ENCODE data around the gene FXYD6.
"Not testable (repeated sequence)": the region's sequence is repeated elsewhere in the genome, so short reads cannot be mapped to it uniquely, and the experiment has no call there.

Gene FXYD6, protein sequence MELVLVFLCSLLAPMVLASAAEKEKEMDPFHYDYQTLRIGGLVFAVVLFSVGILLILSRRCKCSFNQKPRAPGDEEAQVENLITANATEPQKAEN

DNA sequence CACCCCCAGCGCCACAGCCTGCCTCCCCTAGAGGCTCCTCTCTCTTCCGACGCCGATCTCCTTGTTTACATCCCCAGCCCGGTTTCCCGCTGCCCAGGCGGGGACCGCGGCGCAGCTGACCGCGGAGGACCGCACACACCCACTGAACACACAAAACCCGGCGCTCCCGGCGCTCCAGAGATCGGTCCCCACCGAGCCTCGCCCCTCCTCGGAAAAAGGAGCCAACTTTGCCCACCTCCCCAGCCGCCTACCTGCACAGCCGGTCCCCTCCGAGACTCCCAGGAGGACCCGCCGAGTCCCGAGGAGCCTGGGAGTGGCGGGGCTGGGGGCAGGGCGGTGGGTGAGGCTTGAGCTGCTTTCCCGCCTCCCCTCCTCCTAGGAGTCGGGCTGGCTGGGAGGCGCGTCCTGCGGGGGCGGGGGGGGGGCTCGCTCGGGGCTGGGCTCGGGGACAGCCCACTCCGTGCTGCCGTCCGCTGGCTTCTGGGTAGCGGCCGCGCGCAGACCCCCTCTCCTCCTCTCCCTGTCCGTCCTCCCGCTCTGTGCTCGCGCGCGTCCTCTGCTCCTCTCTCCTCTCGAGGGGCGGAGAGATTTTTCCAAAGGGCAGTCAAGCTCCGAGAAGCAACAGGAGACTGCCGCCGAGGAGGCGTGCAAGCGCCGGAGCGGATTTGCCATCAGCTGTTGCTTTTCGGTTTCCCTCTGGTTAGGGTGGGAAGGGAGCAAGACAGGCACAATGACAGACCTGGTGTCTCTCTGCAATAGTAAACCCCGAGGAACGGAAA is at the start of gene FXYD6:
Gene FXYD6, minus strand, starts transcription at position 318 of the 779 bp plus-strand sequence. CDS start 33,882 bp downstream, outside the sequence.
- peak; percentile 89 for DNase-seq

DNA sequence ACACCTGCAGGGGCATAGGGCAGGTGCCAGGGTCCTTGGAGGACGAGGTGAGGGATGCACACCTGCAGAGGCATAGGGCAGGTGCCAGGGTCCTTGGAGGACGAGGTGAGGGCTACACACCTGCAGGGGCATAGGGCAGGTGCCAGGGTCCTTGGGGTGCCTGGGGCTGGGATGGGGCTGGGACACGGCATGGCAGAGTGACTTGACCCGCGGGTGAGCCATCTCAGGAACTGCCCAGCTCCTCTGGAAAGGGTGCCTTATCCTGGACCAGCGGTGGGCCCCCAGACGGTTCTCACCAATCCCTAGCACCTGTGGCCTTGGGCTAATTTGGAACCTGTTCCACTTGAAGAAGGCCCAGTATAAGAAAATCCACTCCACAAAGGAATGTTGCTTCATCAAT is 49.7 kb upstream of the FXYD6 start:
- not testable (repeated sequence) for DNase-seq

DNA sequence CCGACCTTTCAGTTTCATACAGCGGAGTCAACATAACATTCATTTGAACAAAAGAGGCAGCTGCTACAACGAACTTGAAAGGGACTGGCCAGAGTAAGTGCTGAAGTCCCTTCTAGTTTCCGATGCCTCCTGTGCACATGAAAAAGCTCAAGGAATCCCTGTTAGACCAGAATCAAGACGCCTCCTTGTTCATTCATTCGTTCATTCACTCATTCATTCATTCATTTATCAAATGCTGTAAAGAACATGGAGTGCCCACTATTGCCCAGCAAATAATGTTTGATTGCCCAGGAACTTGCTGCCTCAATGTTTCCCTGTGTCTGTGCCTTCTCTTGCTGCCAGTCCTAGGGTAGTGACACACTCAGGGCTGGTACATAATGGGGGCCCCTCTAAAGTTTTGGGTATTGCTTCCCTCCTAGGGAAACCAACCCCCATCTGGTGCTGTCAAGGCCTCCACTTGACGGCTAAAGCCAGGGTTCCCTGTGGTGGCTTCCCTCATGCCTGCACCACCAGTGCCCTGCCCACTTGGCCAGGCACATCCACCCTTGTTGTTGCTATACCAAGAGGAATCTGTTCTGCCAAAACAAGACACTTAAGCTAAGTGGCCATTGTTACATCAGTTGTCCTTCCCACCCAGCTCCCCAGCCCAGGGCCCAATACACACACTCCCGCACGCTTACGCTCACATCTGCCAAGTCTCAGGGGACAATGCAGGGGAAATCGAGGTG is 48.9 kb upstream of the FXYD6 start:
- DNase-seq = peak; percentile 86

DNA sequence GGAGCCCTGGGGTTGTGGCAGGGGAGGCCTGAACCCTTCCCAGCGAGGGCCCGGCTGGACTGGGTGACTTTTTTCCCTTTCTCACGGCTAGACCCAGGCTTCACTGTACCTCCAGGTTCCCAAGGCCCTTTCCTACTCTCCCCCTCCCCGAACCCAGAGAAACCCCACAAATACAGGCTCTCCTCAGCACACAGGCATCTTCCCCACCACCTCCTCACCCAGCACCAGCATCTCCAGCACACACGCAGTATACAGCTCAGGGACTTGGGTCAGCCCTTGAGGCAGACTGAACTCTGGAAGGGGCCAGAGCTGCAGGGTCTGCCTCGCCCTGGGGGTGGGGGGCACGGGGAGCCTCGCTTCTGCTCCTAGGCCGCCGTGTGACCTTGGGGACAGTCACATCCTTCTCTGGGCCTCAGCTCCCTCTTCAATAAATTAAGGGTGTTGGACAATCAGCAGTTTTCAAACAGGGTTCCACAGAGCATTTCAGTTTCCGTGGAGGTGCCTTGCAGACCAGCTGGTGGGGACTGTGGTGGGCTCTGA is 48.2 kb upstream of the FXYD6 start:
- DNase-seq = no peak

DNA sequence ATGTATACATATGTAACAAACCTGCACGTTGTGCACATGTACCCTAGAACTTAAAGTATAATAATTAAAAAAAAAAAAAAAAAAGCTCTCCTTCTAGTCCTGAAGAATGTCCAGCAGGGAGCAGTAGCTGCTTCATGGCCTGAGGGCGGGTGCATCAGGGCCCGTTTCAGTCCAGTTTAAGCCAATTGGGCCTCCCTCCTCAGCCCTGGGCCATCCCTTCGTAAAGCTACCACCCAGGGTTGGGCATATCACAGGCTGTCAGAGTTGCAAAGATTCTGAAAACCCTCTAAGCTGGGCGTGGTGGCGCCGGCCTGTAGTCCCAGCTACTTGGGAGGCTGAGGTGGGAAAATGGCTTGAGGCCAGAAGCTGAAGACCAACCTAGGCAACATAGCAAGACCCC is 47.3 kb upstream of the FXYD6 start:
- DNase-seq = no peak

- DNase-seq = no peak
Measured at GRCh38 chr11:117923275-117923674, 46.8 kb upstream of the FXYD6 start.

DNA sequence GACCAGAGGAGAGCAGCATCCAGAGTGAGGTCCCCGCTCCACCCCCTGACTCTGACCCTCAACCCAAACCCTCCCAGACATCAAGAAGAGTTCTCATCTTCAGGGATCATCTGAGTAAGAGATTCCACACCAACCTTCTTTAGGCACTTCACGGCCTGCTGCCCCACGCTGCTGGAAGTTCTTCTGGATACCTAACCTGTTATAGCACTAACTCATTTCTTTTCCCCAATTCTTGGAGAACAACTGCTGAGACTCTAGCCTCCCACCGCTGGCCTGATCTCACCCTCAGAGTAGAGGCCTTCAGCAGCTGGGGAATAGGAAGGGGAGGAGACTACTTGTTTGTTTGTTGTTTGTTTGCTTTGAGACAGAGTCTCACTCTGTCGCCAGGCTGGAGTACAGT is 45.4 kb upstream of the FXYD6 start:
- DNase-seq = no peak

- DNase-seq = no peak
Measured at GRCh38 chr11:117921456-117921855, 45.0 kb upstream of the FXYD6 start.

GRCh38 chr11:117919781-117920221 is 43.3 kb upstream of the FXYD6 start:
- no peak for DNase-seq

GRCh38 chr11:117919341-117919740 is 42.9 kb upstream of the FXYD6 start:
- peak; percentile 49 for DNase-seq

DNA sequence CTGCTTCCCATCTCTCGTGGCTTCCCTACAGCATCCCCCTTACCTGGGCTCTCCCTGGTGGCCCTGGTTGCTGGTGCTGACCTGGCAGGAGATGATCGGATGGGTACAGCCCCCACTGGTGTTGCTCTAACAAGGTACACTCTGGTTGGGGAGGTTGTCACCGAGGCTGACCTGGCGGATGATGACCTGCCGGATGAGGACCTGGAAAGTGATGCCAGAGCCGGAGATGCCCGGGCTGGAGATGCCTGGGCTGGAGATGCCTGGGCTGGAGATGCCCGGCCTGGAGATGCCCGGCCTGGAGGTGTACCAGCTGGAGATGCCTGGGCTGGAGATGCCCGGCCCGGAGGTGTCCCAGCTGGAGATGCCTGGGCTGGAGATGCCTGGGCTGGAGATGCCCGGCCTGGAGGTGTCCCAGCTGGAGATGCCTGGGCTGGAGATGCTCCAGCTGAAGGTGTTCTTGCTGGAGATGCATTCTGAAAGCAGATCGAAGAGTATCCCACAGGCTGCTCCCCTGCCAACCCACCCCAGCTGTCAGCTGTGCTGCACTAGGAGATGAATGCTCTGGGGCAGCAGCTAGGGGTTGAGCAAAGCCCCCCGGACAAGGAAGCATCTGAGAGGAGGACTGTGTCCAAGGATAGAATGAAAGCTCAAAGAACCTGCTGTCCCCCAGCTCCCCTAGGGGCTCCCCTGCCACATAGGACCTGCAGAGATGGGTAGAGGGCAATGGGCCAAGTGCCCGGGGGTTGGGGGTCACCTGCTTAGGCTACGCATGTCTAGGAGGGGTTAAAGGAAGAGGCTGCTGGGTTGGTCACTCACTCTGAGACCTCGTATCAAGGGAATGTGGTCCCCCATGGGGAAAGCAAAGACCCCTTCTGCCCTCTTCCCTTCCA is 42.2 kb upstream of the FXYD6 start:
- no peak for DNase-seq

DNA sequence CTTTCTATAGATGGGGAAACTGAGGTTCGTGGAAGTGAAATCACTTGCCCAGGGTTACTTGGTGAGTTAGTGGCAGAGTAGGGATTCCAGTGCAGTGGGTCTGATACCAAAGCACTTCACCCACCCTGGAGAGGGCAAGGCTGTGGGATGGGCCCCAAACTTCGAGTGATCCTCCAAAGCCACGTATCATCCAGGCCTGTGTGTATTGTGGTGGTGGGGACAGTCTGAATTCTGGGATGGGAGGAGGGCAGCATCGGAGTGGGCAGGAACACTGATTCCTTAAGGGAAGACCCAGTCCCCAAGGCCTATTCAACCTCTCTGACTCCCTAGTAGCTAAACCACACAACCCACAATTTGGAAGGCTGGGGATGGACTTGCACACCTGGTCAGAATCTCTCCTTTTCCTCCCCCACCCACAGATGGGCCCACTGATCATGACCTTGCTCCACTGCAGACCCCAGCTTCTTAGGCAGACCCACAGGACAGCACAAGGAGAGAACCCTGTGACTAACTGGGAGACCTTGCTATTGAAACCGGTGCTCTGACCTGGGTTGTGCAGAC is 41.2 kb upstream of the FXYD6 start:
- DNase-seq = no peak

GRCh38 chr11:117916956-117917355 is 40.5 kb upstream of the FXYD6 start:
- DNase-seq = no peak

GRCh38 chr11:117915672-117916235 is 39.3 kb upstream of the FXYD6 start:
- no peak for DNase-seq

DNA sequence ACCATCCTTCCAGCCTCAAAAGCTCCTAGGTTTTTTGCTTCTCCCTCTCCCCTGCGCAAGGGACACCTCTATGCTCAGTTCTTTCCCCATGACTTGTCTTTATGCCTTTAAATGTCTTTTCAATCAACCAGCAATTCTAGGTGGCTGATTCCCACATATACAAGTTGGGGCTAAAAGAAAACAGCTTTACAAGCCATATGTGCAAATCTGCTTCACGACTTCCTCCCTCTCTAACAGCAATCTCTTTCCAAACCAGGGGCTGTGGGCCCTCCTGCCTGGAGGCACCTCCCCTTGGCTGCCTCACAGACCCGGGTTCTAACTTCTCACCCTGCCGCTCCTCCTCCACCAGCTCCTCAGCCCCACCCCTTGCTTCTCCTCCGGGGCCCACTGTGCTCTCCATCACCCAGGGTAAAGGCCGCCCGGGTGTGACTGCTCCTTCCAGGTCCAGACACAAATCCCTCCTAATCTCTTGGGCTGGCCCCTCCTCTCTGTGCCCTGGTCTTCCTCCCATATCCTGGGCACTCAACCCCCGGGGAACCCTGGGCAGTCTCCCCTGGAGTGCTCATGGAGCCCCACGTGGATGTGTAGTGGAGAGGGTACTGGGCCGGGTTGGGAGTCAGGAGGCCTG is 38.6 kb upstream of the FXYD6 start:
- DNase-seq = no peak

GRCh38 chr11:117914398-117914761 is 37.9 kb upstream of the FXYD6 start:
- no peak for DNase-seq

GRCh38 chr11:117913736-117914397 is 37.4 kb upstream of the FXYD6 start:
- no peak for DNase-seq

DNA sequence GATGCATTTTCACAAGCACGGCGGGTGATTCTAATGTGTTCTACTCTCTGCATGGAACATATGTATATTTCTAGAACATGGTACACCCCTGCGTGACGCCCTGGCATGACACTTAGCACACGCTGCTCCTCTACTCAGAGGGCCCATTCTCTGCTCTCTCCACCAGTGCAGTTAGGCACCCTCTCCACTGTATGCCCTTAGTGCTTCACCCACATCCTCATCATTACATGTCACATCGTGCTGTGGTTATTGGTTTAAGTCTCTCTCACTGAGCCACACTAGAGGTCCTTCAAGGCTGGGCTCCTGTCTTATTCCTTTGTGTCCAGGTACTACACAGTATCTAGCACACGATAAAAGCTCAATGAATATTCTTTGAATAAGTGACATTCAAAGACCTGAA is 36.0 kb upstream of the FXYD6 start:
- DNase-seq = no peak

GRCh38 chr11:117911694-117912093 is 35.2 kb upstream of the FXYD6 start:
- DNase-seq = no peak

DNA sequence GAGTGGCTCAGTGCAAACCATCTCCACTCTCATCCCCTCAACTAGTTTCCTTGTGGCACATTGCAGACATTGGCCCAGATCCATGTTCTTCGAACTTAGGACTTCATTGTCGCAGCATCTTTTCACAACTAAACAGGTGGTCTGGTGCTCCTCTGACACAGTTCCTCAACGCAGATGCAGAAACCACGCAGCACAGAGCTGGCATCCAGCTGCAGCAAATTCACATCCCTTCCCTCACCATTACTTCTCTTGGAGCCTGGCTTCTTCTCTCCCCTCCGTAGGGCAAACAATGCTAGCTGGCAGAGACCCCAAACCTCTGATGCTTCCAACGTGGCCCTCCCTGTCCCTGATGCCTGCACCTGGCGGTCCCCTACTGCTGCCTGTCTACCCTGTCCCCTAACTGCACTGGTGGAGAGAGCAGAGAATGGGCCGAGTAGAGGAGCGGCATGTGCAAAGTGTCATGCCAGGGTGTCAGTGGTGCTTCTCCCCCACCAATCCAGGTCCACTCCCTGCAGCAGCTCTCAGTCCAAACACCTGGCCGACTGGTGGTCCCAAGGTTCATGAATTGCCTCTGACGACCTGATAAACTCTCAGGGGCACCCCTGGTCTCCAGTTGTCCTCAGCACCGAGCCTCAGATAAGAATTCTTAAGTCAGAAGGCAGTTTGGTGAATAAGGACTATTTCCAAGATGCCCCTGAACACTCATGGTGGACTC is 34.6 kb upstream of the FXYD6 start:
- DNase-seq = no peak

Measured in DMS79 (cell line).